GM12875 (cell line): ENCODE results near the gene NT5C1A.
A peak's percentile ranks its signal among the peaks of the same experiment; 100 is the strongest.

ENCODE experiments used
- H3K4me3 ChIP-seq: one replicate; pipeline ENCODE4 v1.5.1; 2011; ENCODE audit warnings: low read depth, low read length, control low read depth
- CTCF ChIP-seq: IDR thresholded peaks from 2 replicates; pipeline ENCODE4 v1.5.1; 2011; ENCODE audit warnings: low read depth, mild to moderate bottlenecking, control low read depth, inconsistent platforms, low read length, moderate library complexity, borderline replicate concordance; ENCODE audit not compliant: insufficient read depth

NT5C1A gene

GRCh38 chr1:39671793-39672550, at the start of gene NT5C1A:
NT5C1A (minus strand) TSS chr1:39672107; CDS start chr1:39672038, 69 bp downstream.
- peak within 1 kb of the TSS; percentile 51 for H3K4me3 ChIP-seq
- no peak for TF ChIP-seq CTCF

- no peak overlapping the region for H3K4me3 ChIP-seq
- no peak for TF ChIP-seq CTCF
Measured at GRCh38 chr1:39721664-39722063, 49.8 kb upstream of the NT5C1A start.

- no peak for TF ChIP-seq CTCF
Measured at GRCh38 chr1:39720094-39720999, 48.4 kb upstream of the NT5C1A start.

GRCh38 chr1:39717809-39718208, 45.9 kb upstream of the NT5C1A start:
- no peak for TF ChIP-seq CTCF
- H3K4me3 ChIP-seq: no peak overlapping the region

More at GRCh38 chr1:39720094-39720999, 48.4 kb upstream of the NT5C1A start:
- no peak overlapping the region for H3K4me3 ChIP-seq

GRCh38 chr1:39713557-39713956, 41.6 kb upstream of the NT5C1A start:
- no peak for TF ChIP-seq CTCF
- no peak overlapping the region for H3K4me3 ChIP-seq

GRCh38 chr1:39711966-39712340, 40.0 kb upstream of the NT5C1A start:
- H3K4me3 ChIP-seq: no peak overlapping the region
- TF ChIP-seq CTCF: no peak
